Cardiac fibroblast (primary cell): ENCODE data around the gene DAP.

Source experiments
- DNase-seq, 2 donors: peaks; one replicate each; pipeline versions ENCODE4 v3.0.0 to v3.0.0-alpha.2; 2010; ENCODE audit warnings: low read depth in 2 of 2
- H3K4me3 ChIP-seq, 2 donors: replicated peaks in 1 of 2; 1 replicate in 1 of 2; 2 replicates in 1 of 2; pipeline ENCODE4 v1.5.1; 2011; ENCODE audit warnings: low read depth in 2 of 2, low read length in 2 of 2, mild to moderate bottlenecking in 2 of 2, moderate library complexity in 1 of 2
- TF ChIP-seq, protein P1 (sequence below): IDR thresholded peaks from one replicate; pipeline ENCODE4 v1.5.1; 2011; ENCODE audit warnings: low read depth, mild to moderate bottlenecking, low read length, inconsistent platforms

Gene DAP

DNA sequence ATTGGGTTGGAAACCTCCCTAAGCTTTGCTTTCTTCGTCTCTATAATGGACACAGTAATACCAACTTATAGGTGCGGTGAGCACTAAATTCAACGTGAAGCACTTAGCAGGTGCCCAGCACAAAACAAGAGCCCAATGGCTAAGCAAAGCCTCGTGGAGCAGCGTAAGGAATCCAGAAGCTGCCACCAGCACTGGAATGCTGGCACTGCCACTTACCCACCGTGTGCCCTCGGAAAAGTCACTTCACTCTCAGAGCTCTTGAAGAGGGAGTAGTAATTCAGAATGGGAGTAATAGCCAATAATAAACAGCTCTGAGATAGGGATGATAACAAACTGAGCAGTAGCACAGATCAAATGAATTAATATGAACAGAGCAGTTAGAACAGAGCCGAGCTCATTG, 16.4 kb downstream of the DAP start:
- TF ChIP-seq, protein P1, sequence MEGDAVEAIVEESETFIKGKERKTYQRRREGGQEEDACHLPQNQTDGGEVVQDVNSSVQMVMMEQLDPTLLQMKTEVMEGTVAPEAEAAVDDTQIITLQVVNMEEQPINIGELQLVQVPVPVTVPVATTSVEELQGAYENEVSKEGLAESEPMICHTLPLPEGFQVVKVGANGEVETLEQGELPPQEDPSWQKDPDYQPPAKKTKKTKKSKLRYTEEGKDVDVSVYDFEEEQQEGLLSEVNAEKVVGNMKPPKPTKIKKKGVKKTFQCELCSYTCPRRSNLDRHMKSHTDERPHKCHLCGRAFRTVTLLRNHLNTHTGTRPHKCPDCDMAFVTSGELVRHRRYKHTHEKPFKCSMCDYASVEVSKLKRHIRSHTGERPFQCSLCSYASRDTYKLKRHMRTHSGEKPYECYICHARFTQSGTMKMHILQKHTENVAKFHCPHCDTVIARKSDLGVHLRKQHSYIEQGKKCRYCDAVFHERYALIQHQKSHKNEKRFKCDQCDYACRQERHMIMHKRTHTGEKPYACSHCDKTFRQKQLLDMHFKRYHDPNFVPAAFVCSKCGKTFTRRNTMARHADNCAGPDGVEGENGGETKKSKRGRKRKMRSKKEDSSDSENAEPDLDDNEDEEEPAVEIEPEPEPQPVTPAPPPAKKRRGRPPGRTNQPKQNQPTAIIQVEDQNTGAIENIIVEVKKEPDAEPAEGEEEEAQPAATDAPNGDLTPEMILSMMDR: no peak
- DNase-seq: no peak
- H3K4me3 ChIP-seq: no peak overlapping the region

DNA sequence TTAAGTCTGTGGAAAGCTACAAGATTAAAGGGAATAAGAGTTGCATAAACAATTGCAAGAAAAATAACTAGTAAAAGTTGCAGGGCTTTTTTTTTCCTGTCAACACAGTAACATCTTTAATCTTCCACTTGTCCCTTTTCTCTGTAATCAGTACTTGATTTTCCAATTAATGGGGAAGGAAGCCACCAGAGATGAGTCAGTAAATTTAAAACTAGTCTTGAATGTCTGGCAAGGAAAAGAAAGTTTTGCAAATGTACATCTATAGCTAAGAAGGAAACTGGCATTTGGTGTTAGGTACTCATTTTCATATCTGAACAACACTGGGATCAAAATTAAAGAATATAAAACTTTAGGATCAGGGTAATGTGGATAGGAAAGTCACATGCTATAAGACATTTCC, 17.1 kb downstream of the DAP start:
- no peak for DNase-seq
- TF ChIP-seq, protein P1: no peak
- no peak overlapping the region for H3K4me3 ChIP-seq

DNA sequence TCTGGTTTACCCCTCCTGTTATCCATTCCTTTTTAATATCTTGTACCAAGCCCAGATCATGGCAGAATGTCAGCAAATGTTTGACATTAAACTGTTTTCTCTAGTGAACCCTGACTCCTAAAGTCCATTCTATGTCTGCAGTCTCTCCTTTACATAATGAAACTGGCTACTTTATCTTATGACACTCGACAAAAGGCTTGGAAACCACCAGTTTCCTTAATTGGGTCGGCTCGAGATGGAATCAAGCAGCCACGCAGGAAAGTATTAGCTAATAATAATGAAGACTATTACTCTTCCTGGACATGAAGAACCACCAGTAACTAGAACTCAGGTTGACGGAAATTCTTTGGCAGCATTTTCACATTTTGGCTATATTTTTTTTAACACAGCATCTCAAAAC, 17.5 kb downstream of the DAP start:
- DNase-seq: no peak
- TF ChIP-seq, protein P1: no peak
- no peak overlapping the region for H3K4me3 ChIP-seq

DNA sequence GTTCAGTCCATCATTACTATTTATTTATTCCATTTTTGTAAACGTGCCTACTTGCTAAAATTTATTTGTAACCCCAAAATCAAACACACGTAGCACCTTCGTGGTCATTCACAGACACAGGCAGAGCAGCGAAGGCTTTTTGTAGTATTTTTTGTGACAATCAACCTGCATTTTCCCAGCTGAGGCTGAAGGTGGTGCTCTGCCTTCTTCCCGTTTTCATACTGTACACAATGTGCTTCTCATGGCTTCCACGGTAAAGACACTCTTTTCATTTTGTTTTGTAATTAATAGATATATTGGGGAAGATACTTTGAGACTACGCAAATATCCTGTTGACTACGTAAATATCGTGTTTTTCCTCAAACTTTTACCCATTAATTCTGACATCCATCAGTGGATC, 19.4 kb downstream of the DAP start:
- H3K4me3 ChIP-seq: no peak overlapping the region
- no peak for DNase-seq
- TF ChIP-seq, protein P1: peak; percentile 13

DNA sequence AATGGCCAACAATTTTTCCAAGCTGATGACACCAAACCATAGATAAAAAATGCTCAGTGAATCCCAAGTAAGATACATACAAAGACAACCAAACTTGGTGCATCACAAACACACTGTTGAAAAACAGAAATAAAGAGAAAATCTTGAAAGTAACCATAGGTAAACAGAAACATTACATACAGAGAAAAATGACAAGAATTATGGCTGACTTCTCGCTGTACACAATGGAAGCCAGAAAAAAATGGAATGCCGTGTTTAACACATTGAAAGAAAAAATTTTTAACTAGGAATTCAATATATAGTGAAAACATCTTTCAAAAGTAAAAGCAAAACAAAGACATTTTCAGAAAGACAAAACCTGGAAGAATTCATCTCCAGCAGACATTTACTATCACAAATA, 20.6 kb downstream of the DAP start:
- no peak for DNase-seq
- no peak overlapping the region for H3K4me3 ChIP-seq
- TF ChIP-seq, protein P1: no peak

DNA sequence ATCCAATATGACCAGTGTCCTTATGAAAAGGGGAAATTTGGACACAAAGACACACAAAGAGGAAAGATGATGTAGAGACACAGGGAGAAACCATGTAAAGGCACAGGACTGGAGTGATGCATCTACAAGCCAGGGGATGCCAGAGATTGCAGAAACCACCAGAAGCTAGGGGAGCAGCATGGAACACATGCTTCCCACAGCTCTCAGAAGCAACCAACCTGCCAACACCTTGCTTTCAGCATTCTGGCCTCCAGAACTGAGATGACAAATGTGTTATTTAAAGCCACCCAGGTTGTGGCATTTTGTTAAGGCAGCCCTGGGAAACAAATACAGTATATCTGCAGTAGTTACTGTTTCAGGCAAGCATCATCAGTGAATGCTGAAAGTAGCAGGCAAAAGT, 23.2 kb downstream of the DAP start:
- TF ChIP-seq, protein P1: no peak
- DNase-seq: no peak
- H3K4me3 ChIP-seq: no peak overlapping the region

DNA sequence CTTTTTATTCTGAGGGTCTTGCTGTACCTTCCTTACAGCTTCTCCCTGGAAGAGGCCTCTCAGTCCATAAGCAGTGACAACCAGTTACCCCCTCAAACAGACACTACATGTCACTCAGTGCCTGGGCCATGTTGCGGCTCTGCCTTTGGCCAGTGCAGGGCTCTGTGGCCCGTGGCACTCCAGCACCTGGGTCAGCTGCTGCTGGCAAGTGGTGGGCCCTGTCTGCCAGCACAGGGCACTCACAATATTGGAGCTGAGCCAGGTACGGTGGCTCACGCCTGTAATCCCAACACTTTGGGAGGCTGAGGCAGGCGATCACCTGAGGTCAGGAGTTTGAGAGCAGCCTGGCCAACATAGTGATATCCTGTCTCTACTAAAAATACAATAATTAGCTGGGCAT, 24.2 kb downstream of the DAP start:
- DNase-seq: no peak
- TF ChIP-seq, protein P1: no peak
- no peak overlapping the region for H3K4me3 ChIP-seq
